ENCODE measurements around the gene AP1AR.
"Not testable (repeated sequence)": the region's sequence is repeated elsewhere in the genome, so short reads cannot be mapped to it uniquely, and the experiment has no call there.

The AP1AR gene

DNA sequence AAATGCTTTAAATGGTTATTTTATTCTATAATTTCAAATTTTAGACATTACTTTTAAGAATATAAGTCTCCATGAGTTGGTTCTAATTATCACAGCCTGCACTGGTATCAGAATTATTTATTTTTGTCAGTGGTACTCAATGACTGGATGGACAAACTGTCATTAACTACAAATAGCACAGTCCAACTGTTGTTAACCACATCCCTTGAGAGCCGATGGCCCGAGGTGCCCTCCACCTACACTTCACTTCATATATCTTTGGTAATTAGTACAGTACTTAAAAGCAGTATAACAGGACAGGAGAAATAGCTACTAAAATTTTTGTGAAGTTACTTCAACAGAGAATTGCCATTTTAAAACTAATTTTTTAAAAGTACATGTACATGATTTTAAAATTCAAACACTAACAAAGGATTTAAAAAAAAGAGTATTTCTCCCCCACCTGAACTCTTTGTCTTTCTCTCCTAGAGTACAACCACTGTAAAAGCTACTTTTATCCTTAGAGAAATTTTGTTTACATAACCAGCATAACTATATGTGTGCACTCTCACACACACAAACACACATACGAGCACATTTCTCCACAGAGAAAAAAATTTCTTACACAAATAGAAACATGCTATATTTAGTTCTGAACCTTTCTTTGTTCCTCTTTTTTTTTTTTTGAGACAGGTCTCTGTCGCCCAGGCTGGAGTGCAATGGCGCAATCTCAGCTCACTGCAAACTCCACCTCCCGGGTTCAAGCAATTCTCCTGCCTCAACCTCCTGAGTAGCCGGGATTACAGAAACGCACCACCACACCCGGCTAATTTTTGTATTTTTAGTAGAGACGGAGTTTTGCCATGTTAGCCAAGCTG is 47.7 kb downstream of the AP1AR start:
- no peak for DNase-seq (ENCODE audit: low read depth in 2 of 2)

DNA sequence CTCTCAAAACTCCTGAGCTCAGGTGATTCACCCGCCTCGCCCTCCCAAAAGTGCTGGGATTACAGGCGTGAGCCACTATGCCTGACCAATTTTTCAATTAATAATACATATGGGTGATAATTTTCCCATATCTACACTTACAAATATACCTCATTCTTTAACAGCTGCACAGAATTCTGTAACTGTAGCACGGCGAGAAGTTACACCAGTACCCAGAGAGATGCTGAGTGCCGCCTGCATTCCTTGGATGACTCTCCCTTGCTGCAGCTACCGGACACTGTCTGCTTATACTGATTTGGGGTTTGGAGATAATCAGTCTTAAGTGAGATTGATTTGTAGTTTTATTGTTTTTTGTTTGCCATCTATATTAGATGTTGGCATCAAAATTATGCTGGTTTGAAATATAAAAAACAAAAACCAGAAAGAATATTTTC is 48.3 kb downstream of the AP1AR start:
- DNase-seq (ENCODE audit: low read depth in 2 of 2) = no peak

DNA sequence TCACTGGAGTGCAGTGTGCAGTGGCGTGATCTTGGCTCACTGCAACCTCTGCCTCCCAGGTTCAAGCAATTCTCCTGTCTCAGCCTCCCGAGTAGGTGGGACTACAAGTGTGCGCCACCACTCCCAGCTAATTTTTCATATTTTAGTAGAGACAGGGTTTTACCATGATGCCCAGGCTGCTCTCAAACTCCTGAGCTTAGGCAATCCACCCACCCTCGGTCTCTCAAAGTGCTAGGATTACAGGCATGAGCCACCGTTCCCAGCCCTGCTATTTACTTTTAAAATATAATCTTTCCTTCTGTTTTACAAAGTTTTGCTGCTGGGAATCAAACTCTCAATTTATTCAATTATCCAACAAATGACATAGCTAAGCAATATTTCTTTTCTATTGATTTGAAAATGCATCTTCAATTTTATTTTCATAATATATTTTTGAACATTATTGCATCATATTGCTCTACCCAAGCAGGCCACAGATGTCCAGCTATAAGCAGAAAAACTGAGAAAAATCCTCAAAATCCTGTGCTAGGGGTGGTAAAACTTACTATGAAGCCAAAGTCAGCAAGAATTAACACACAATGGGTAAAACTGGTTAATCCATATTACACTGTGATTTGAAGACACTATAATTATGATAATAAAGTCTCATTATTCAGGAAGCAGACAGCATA is 48.9 kb downstream of the AP1AR start:
- no peak for DNase-seq (ENCODE audit: low read depth in 2 of 2)

DNA sequence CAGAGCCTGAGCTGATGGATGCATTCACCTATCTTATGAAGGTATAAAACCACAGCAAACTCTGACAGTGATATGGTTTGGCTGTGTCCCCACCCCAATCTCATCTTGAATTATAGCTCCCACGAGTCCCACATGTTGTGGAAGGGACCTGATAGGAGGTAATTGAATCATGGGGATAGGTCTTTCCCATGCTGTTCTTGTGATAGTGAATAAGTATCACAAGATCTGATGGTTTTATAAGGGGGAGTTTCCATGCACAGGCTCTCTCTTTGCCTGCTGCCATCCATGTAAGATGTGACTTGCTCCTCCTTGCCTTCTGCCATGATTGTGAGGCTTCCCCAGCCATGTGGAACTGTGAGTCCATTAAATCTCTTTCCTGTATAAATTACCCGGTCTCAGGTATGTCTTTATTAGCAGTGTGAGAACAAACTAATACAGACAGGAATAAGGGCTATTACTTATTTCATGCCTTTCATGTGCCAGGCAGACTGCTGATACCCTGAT is 50.4 kb downstream of the AP1AR start:
- DNase-seq (ENCODE audit: low read depth in 2 of 2) = not testable (repeated sequence)

DNA sequence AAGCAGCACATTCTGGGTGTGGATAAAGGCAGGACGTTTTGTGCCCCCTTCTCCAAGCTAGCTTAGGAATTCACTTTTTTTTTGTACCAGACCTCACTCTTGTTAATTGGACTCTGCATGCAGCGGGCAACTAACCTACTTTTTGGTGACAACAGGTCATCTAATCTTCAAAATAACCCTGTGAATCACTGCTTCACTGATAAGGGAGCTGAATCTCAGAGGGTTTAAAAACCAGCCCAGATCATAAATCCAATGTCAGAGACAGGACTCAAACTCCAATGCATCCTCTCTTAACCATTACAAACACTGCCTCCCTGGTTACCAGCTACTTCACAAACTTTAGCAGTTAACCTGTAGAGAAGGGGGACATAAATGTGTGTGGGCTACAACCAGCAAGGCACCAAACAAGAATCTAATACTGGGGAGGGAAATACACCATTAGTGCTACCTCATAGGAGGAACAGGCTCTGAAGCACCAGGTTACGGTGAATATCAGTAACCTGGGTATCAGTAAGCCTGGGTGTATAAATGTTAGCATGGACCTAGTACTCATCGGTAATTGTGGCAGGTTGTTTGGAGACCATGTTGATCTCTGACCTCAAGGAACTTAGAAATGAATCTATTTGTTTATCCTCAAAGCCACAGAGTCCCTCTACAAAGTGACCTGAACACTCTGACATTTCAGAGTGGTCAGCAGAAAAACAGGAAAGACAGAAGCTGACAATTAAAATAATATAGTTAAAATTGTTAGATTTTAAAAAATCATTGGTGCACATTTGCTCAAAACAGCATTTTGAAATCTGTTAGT is 51.5 kb downstream of the AP1AR start:
- no peak for DNase-seq (ENCODE audit: low read depth in 2 of 2)

DNA sequence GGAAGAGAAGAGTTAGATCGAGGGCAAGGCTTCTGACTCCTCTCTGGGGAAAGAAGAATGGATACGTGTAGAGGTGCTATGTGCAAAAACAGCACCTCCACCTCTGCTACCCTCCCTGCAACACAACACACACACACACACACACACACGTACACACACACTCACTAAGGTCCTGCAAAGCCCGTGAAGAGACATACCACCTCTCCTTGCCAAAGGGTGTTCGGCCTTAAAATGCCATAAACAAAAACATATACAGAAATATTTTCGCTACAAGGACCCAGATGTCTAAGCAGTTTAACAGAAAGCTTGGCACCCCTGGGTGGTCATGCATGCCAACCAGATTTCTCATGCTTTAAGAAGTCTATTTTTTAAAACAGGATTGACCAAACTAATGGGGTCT is 52.6 kb downstream of the AP1AR start:
- no peak for DNase-seq (ENCODE audit: low read depth in 2 of 2)

DNA sequence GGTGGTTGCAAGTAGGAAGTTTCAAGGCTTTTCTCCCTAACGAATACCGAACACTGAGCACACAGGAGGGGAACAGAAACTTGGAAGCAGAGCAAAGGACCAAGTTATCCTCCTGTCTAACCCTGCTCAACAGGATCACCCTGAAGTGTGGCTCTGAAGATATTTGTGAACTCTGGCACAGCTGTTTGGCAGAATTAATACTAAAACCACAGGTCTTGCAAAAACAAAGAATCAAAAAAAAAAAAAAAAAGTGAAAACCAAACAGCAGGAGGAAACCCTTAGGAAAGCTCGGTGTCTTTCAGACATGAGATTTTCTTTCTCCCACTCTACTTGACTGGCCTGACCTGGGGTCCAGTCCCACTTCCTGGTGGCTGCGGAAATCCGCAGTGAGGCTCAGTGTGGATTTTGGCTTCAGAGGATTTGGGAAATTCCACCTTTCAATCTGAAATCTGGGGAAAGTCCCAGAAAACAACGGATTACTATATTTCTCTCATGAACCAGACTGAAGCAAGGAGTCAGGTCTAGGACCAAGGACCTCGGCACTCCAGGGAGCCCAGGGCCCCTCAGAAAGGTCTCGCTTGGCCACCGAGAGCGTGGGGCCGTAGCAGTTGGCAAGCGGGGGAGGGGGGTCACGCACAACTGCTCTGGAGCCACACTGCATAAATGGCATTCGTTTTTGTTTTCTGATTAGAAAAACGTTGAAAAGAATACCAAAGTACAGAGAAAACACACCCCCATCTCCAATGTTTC is 53.2 kb downstream of the AP1AR start:
- DNase-seq (ENCODE audit: low read depth in 2 of 2) = peak in 1 of 2 donors; percentile 10

DNA sequence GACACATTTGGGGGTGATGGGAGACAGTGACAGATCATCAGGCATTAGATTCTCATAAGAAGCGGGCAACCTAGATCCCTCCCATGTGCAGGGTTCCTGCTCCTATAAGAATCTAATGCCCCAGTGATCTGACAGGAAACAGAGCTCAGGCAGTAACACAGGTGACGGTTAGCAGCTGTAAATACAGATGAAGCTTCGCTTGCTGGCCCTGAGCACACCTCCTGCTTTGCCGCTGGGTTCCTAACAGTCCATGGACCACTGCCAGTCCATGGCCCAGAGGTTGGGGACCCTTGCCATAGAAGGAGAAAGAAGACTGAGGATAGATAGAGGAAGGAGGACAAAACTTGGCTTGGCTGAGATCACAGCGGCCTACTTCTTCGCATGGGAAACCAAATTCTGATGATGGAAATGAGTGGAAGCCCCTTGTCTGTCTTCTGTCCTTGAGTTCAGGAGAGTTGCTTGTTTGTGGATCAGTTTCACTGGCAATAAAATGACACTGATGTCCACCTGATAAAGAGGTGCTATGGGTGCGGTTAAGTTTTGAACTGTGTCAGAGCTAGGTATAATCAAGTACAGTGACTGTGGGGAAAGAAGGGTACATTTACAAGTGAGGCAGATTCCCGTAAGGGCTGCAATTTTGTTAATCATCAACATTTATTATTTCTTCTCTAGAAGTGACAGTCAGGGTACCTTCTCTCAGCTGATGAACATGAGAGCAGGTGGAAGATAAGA is 55.8 kb downstream of the AP1AR start:
- DNase-seq (ENCODE audit: low read depth in 2 of 2) = no peak

DNA sequence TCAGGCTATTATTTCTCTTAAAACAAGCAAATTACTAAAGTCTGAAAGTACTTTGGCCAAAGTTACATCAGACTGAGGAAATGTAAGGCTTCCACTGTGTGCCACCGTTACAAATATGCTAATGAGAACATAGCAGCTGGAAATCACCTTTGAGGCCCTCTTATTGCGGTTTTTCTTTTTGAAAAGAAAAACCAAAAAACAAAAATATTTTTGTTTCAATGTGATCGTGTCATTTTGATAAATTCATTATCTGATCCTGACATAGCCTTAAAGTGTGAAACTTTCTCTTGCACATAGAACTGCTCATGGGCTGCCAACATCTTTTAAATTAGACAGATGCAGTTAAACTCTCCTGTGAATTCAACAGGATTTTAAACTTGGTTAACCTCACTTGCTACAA is 56.9 kb downstream of the AP1AR start:
- DNase-seq (ENCODE audit: low read depth in 2 of 2) = no peak

DNA sequence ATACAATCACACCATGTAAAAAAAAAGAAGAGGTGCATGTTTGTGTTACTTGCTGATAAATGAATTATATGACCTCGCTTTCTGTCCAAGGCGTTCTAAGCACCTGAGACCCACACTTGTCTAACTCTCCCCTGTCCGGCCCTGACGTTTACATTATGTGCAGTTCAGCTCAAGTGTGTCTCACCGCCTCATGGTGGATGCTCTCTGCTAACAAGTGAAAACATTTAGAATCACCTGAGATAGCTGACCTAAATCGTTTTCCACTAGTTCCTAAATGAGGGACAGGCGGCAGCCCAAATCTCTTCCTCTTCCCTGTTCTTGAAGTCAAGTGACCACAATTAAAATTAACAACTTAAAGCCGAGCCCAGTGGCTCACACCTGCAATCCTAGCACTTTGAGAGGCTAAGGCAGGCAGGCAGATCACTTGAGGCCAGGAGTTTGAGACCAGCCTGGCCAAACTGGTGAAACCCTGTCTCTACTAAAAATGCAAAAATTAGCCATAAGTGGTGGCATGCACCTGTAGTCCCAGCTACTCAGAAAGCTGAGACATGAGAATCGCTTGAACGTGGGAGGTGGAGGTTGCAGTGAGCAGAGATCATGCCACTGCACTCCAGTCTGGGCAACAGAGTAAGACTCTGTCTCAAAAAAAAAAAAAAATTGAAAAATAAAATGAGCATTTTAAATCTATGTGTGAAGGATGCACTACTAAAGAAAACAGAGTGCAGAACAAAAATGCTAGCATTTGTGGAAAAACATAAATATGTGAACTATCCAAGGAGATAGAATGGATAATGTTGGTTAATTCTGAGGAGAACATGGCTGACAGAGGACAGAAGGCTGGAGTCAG is 58.0 kb downstream of the AP1AR start:
- no peak for DNase-seq (ENCODE audit: low read depth in 2 of 2)

DNA sequence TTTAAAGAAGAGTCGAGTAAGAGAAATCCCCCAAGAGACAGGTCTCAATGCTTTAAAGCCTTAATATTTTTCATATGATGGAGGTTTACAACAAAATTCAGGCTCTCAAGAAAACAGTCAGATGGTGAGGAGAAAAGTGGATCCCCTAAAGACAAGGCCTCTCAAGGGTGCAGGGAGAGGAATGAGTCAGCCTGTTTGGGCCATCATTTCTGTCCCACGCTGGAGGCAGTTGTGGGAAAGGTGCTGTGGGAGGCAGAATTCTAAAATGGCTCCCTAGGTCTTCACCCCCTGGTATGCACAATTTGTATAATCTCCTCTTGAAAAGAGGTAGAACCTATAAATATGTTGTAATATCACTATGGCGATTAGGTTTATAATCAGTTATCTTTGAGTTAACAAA is 58.8 kb downstream of the AP1AR start:
- DNase-seq (ENCODE audit: low read depth in 2 of 2) = no peak

DNA sequence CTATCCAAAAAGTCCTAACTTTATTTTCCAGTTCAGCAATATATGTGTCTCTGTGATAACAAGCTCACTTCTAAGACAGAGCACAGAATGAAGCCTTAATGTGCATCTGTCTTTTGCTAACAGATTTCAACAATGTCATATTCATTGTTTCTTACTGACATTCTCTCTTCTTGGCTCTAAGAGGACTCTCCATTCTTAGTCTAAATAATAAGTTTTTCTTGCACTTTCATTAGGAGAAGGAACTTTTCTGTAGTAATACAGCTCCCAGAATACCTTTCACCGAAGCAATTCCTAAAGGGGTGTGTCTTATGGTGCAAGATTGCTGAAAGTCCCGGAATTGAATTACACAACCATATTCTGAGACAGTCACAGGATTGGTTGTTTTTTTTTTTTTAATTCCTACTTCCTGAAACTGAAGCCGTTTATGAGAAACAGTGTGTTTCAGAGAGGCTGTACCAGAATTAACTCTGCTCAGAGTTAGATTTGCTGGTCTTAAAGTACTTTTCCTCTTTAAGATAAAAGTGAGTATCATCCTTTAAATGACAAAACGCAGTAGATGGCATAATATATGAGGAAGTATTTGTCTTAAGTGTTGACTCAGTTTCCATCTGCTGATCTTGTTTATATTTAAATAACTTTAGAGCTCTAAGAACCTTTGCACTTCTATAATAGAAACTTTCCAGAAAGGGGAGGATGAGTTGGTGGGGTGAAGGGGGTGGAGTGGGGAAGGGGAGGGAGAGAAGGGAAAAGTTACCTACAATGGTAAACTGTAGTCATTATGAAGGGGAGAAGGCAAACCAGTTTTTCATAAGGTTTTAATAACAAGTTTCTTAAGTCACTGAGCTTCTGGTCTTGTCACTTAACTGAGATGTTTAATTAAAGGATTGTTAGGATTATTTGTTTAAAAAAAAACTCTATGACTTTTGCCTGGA is 65.6 kb downstream of the AP1AR start, which contains the start of gene ALPK1:
TSS of gene ALPK1 (plus strand) at position 421 of the 932 bp plus-strand sequence.
- no peak for DNase-seq (ENCODE audit: low read depth in 2 of 2)

DNA sequence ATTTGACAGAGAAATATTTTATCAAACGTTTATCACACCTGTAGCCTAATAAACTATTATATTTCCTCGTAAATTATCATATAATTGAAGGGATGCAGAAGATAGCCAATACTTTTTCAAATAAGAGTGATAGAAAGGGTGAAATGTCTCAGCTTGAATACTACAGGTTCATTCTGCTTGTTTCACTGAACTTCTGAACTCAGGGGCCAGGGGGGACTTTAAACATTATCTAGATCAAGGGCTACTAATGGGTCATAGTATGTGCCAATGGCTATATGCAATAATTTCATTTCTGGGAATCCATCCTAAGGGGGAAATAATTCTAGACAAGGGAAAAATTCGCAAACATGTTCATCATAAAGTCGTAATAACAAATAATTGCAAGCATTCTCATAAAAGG is 68.1 kb downstream of the AP1AR start:
- DNase-seq (ENCODE audit: low read depth in 2 of 2) = no peak

DNA sequence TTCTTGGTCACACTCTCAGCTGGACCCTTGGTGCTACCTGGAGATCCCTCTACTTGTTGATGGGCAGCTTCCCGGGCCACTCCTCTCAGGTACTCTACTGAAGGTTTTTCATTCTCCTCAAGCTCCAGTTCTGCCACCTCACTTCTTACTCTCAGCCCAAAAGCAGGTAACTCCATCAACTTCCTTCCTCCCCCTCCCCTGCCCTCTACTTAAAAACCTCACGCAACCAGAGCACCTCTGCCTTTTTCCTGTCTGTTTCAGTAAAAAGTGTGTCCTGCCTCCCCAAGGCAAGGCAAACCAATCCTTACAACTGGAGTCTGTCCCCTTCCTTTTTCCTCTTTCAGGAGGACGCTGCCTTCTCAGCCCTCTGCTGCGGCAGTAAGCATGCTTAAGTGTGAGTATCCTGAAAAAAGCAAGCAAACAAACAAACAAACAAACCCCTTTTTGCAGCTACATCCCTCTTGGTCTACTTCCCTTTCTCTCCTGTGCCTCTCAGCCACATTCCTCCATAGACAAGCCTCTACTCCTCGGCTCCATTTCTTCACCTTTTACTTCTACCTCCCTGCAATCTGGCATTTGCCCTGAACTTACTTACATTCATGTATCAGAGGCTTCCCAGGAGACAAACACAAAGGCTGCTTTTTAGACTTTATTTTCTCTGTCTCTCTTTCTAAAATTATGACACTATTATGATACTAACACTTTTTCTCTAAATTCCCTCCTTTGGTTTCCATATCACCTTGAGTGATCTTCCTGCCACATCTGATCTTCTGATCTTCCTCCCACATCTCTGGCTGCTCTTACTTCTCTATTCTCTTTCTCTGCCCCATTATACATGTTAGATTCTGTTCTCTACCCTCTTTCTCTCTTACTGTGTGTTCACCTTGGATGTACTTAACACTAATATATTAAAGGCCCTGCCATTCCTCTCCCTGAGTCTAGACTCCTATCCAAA is 71.0 kb downstream of the AP1AR start:
- no peak for DNase-seq (ENCODE audit: low read depth in 2 of 2)

DNA sequence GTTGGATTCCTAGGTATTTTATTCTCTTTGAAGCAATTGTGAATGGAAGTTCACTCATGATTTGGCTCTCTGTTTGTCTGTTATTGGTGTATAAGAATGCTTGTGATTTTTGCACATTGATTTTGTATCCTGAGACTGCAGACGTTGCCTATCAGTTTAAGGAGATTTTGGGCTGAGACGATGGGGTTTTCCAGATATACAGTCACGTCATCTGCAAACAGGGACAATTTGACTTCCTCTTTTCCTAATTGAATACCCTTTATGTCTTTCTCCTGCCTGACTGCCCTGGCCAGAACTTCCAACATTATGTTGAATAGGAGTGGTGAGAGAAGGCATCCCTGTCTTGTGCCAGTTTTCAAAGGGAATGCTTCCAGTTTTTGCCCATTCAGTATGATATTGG is 73.9 kb downstream of the AP1AR start:
- DNase-seq (ENCODE audit: low read depth in 2 of 2) = not testable (repeated sequence)

DNA sequence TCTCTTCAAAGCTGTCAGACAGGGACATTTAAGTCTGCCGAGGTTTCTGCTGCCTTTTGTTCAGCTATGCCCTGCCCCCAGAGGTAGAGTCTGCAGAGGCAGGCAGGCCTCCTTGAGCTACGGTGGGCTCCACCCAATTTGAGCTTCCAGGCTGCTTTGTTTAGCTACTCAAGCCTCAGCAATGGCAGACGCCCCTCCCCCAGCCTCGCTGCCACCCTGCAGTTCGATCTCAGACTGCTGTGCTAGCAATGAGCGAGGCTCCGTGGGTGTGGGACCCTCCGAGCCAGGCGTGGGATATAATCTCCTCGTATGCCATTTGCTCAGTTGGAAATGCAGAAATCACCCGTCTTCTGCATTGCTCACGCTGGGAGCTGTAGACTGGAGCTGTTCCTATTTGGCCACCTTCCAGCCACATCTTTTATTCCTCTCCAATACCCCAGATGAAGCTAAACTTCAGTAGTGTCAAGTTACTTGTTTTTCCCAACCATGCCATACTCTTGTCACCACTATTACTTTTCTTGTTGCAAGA is 77.7 kb downstream of the AP1AR start:
- DNase-seq (ENCODE audit: low read depth in 2 of 2) = peak in 1 of 2 donors; percentile 10

DNA sequence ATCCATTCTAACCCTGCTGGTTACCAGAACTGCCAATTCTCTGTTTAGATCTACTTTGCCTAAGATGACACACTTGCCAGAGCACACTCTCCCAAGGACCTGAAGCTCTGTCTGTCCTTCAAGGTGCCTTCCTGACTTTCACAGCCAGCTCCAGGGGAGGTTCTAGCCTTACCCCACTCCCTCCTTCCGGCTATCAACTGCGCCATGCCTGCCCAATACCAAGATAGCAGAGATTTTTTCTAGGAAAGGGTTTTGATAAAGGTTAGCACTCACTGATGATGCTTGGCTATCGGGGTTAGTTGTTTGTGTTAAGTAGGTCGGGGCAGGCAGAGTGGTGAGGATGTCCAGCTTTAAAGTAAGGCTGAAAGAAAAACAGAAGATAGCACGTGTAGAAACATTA is 79.9 kb downstream of the AP1AR start:
- DNase-seq (ENCODE audit: low read depth in 2 of 2) = no peak
